IPS DF 6.9 (cell line): Measurements from ENCODE around the gene PHACTR3.

Experiments used
- DNase-seq: peaks from one replicate; pipeline ENCODE4 v3.0.0-alpha.2; 2013; ENCODE audit warnings: low read depth, low spot score
- H3K27ac ChIP-seq: one replicate; pipeline ENCODE4 v1.5.1; 2013; ENCODE audit warnings: low read length, control low read depth
- H3K27me3 ChIP-seq: 2 replicates; pipeline ENCODE4 v1.6.1; 2013; ENCODE audit warnings: mild to moderate bottlenecking, low read length; ENCODE audit not compliant: control insufficient read depth, insufficient read depth
- H3K36me3 ChIP-seq: 2 replicates; pipeline ENCODE4 v1.6.1; 2013; ENCODE audit warnings: low read length; ENCODE audit not compliant: control insufficient read depth, insufficient read depth
- H3K4me1 ChIP-seq: 2 replicates; pipeline ENCODE4 v1.6.1; 2013; ENCODE audit warnings: low read length; ENCODE audit not compliant: control insufficient read depth, insufficient read depth
- H3K4me3 ChIP-seq: 2 replicates; pipeline ENCODE4 v1.5.1; 2013; ENCODE audit warnings: mild to moderate bottlenecking, low read length
- H3K9me3 ChIP-seq: 2 replicates; pipeline ENCODE4 v1.6.1; 2013; ENCODE audit warnings: low read length, inconsistent platforms; ENCODE audit not compliant: control insufficient read depth, insufficient read depth
- WGBS: extraction: QIAGEN DNeasy Blood & Tissue Kit; methylation state at CpG from one replicate; pipeline ENCODE4 v1.1.7; 2013; ENCODE audit warnings: mixed read lengths, missing lambda C conversion rate; ENCODE audit not compliant: insufficient read length, insufficient coverage; 5-methylcytosine and 5-hydroxymethylcytosine counted together

PHACTR3 gene

GRCh38 chr20:59680852-59681251 is 76.5 kb downstream of the PHACTR3 start:
- Histone ChIP-seq H3K9me3 (peaks cover 23% of the 10 kb centered on the region), H3K4me3 (no peak overlapping the region), H3K36me3 (no peaks in the 10 kb centered on the region), H3K27me3 (no peaks in the 10 kb centered on the region), H3K4me1 (no peaks in the 10 kb centered on the region), H3K27ac (no peak overlapping the region)
- no peak for DNase-seq
- WGBS: no CpG with 5 or more reads among the region's 1 CpG

GRCh38 chr20:59682603-59683002 is 78.3 kb downstream of the PHACTR3 start:
- Histone ChIP-seq H3K36me3 (no peaks in the 10 kb centered on the region), H3K4me1 (no peaks in the 10 kb centered on the region), H3K27me3 (no peaks in the 10 kb centered on the region), H3K9me3 (peaks cover 21% of the 10 kb centered on the region), H3K4me3 (no peak overlapping the region), H3K27ac (no peak overlapping the region)
- no CpG with 5 or more reads among the region's 10 CpGs for WGBS
- DNase-seq: no peak

GRCh38 chr20:59683181-59683580 is 78.8 kb downstream of the PHACTR3 start:
- Histone ChIP-seq H3K36me3 (no peaks in the 10 kb centered on the region), H3K27me3 (no peaks in the 10 kb centered on the region), H3K4me1 (no peaks in the 10 kb centered on the region), H3K27ac (no peak overlapping the region), H3K9me3 (peaks cover 21% of the 10 kb centered on the region), H3K4me3 (no peak overlapping the region)
- no peak for DNase-seq
- no CpG with 5 or more reads among the region's 7 CpGs for WGBS

GRCh38 chr20:59684685-59685242 is 80.4 kb downstream of the PHACTR3 start:
- Histone ChIP-seq H3K9me3 (peaks cover 29% of the 10 kb centered on the region), H3K4me3 (no peak overlapping the region), H3K27me3 (no peaks in the 10 kb centered on the region), H3K4me1 (no peaks in the 10 kb centered on the region), H3K27ac (no peak overlapping the region), H3K36me3 (no peaks in the 10 kb centered on the region)
- no CpG with 5 or more reads among the region's 9 CpGs for WGBS
- DNase-seq: no peak

- H3K4me1 ChIP-seq: no peaks in the 10 kb centered on the region
- WGBS: 100% methylated on average over 3 of the region's 7 CpGs
- no peaks in the 10 kb centered on the region for H3K36me3 ChIP-seq
- no peak for DNase-seq
- H3K9me3 ChIP-seq: peaks cover 33% of the 10 kb centered on the region
- H3K4me3 ChIP-seq: no peak overlapping the region
- H3K27me3 ChIP-seq: no peaks in the 10 kb centered on the region
- H3K27ac ChIP-seq: no peak overlapping the region
Observed at GRCh38 chr20:59686404-59687346, 82.3 kb downstream of the PHACTR3 start.

- WGBS: no CpG with 5 or more reads among the region's 3 CpGs
- Histone ChIP-seq H3K27me3 (no peaks in the 10 kb centered on the region), H3K4me3 (no peak overlapping the region), H3K4me1 (no peaks in the 10 kb centered on the region), H3K9me3 (peaks cover 33% of the 10 kb centered on the region), H3K27ac (no peak overlapping the region), H3K36me3 (no peaks in the 10 kb centered on the region)
- no peak for DNase-seq
Observed at GRCh38 chr20:59688356-59688755, 84.0 kb downstream of the PHACTR3 start.

GRCh38 chr20:59688999-59689398 is 84.7 kb downstream of the PHACTR3 start:
- Histone ChIP-seq H3K36me3 (no peaks in the 10 kb centered on the region), H3K27ac (no peak overlapping the region), H3K9me3 (peaks cover 35% of the 10 kb centered on the region), H3K4me3 (no peak overlapping the region), H3K27me3 (no peaks in the 10 kb centered on the region), H3K4me1 (no peaks in the 10 kb centered on the region)
- WGBS: no CpG with 5 or more reads among the region's 7 CpGs
- DNase-seq: no peak

- Histone ChIP-seq H3K36me3 (no peaks in the 10 kb centered on the region), H3K4me1 (no peaks in the 10 kb centered on the region), H3K4me3 (no peak overlapping the region), H3K9me3 (peaks cover 33% of the 10 kb centered on the region), H3K27me3 (no peaks in the 10 kb centered on the region), H3K27ac (no peak overlapping the region)
- no CpG with 5 or more reads among the region's 4 CpGs for WGBS
- DNase-seq: no peak
Observed at GRCh38 chr20:59690101-59690500, 85.8 kb downstream of the PHACTR3 start.

GRCh38 chr20:59690976-59691375 is 86.6 kb downstream of the PHACTR3 start:
- no peak for DNase-seq
- H3K4me3 ChIP-seq: no peak overlapping the region
- no CpG with 5 or more reads among the region's 4 CpGs for WGBS
- H3K4me1 ChIP-seq: no peaks in the 10 kb centered on the region
- H3K27me3 ChIP-seq: no peaks in the 10 kb centered on the region
- peaks cover 27% of the 10 kb centered on the region for H3K9me3 ChIP-seq
- no peak overlapping the region for H3K27ac ChIP-seq
- no peaks in the 10 kb centered on the region for H3K36me3 ChIP-seq

- Histone ChIP-seq H3K9me3 (peaks cover 27% of the 10 kb centered on the region), H3K27ac (no peak overlapping the region), H3K4me3 (no peak overlapping the region), H3K4me1 (no peaks in the 10 kb centered on the region), H3K36me3 (no peaks in the 10 kb centered on the region), H3K27me3 (no peaks in the 10 kb centered on the region)
- DNase-seq: no peak
- WGBS: no CpG with 5 or more reads among the region's 3 CpGs
Observed at GRCh38 chr20:59692139-59692538, 87.8 kb downstream of the PHACTR3 start.
